Measurements from ENCODE around the gene RGS13.
"Not testable (repeated sequence)": the region's sequence is repeated elsewhere in the genome, so short reads cannot be mapped to it uniquely, and the experiment has no call there.

RGS13 gene

GRCh38 chr1:192683081-192683480 lies 47.1 kb downstream of the RGS13 start:
- not testable (repeated sequence) for DNase-seq

- no peak for DNase-seq
Observed at GRCh38 chr1:192689459-192689858, 53.5 kb downstream of the RGS13 start.

- no peak for DNase-seq
Observed at GRCh38 chr1:192691041-192691440, 55.1 kb downstream of the RGS13 start.

DNA sequence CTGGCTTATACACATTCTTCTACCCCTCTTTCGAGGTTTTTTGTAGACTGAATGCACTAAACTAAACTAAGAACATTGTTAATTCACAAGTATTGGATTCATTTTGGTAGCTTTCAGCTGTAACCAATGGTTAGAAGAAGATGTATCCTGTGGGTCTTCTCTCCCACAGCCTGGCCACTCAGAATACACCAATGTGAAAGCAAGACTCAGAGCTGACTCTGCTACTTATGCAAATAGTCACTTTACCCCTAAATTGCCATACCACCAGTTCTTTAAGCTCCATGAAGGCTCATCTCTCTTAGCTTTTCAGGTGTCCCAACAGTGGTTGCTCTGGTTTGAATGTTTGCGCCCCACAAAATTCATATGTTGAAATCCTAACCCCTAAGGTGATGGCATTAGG lies 60.1 kb downstream of the RGS13 start:
- DNase-seq, result no peak

DNA sequence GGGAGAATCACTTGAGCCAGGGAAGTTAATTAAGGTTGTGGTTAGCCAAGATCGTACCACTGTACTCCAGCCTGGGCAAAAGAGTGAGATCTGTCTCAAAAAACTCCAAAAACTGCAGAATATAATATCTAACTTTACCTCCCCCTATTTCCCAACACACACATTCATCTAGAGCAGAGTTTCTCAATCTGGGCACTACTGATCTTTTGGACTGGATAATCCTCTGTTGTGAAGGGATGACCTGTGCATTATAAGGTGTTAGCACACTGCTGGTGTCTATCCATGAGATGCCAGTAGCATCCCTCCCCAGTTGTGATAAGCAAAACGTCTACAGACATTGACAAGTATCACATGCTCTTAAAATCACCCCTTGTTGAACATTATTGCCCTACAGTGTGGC lies 61.8 kb downstream of the RGS13 start:
- DNase-seq, result no peak

DNA sequence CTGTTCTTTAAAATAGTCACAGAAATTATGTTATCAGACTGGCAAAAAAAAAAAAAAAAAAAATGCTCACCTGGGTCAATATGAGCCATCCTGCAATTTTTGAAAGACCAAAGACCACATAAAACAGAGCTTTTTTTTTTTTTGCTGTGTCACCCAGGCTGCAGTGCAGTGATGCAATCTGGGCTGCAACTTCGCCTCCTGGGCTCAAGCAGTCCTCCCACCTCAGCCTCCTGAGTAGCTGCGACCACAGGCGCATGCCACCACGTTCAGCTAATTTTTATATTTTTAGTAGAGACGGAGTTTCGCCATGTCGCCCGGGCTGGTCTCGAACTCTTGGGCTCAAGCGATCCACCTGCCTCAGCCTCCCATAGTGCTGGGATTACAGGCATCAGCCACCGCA lies 62.8 kb downstream of the RGS13 start:
- DNase-seq, result no peak

DNA sequence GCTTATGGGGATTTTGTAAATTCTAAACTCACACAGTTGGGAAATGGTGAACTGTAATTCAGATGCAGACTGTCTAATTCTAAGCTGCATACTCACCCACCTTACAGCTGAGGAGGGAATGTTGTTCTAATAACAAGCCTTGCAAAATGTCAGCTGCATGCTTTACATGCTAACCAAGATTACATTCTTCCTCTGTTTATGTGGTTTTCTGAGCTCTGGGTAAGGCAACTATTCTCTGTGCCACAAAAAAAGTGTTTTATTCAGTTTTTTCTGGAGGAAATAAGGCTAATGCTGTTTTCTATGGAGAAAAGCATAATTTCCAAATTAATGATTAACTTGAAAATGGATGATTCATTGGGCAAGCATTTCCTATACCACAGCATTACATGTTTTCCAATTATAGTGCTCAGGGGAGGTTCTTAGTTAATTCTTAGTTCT lies 64.9 kb downstream of the RGS13 start:
- no peak for DNase-seq

DNA sequence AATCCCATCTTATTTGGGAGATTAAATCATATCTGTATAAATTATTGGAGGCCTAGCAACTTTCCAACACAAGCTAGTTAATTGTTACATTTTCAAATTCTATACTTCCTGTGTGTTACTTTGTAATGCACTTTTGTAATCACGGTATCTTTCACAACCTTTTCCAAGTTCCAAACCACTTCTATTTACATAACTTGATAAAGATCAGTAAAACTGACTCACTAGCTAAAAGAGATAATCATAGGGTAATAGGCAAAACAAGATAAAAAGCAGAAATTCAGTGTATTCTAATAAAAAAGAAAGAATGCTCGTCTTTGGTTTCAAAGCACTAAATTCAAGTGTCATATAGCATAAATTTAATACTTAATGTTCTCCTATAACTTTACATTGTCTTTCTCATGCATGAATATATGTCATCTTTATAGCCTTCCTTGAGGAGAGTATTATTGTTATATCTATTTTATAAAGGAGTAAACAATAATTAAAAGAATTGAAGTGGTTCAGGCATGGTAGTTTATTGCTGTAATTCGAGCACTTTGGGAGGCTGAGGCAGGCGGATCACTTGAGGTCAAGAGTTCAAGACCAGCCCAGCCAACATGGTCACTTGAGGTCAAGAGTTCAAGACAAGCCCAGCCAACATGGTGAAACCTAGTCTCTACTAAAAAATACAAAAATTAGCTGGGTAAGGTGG lies 66.4 kb downstream of the RGS13 start:
- no peak for DNase-seq

DNA sequence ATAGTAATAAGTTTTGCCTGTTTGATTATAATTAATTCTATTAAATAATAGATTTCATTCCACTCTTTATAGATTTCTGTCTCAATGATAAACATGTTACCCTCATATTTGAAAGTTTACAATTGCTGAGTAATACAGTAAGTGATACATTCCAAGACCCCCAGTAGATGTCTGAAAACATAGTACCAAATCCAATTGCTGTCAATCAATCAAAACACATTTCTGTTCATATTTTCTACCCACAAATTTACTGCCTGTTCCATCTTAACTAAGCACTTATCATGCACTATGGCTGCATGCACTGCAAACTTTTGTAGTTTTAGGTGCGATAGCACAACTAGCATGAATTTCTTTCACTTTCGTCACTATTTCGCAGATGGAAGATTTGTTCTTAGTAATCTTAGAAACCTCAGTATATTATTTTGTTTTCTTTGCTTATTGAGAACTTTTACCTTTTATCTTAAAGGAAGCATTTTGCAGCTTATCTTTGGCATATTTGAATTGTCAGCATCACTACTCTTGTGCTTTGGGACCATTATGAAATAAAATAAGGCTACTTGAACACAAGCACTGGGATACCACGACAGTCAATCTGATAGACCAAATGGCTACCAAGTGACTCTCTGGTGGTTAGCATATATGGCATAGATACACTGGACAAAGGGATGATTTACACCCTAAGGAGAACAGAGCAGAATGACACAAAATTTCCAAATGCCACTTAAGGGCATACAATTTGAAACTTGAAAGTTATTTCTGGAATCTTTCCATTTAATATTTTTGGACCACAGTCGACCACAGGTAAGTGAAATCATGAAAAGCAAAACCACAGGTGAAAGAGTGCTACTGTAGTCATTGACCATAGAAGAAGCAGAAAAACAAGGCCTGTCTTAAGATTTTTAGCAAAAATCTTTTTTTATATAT lies 67.6 kb downstream of the RGS13 start:
- no peak for DNase-seq

DNA sequence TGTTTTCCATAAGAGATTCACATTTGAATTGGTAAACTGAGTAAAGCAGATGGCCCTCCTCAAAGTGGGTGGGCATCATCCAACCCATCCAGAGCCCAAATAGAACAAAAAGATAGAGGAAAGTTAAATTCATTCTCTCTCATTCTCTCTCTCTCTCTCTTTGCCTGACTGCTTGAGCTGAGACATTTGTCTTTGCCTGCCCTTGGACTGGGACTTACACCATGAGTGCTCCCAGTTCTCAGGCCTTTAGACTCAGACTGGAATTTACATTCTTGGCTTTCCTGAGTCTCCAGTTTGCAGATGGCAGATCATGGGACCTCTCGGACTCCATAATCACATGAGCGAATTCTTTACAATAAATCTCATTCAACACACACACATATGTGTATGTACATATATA lies 69.6 kb downstream of the RGS13 start:
- no peak for DNase-seq

GRCh38 chr1:192706936-192707335 lies 71.0 kb downstream of the RGS13 start:
- no peak for DNase-seq

DNA sequence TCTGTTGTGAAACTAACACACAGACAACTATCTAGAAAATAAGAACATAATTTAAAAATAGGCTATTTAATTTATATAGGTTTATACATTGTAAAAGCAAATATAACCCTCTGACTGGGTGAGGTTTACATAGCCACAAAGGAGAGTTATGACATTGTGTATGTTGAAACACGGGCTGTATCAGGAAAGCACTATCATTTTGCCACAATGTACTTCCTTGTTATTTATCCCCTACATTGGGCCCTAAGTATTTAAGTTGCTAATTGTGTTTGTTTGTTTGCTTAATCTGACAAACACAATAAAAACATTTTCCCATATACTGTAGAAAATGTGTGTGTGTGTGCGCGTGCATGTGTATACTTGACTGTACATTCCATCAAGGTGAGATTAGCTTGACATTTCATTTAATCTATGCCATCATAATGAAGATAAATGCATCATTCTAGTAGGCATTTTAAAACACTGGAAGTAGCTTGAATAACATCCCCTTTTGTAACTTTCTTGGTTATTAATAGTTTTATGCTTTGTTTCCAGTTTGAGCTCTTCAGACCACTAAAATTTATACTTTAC lies 72.1 kb downstream of the RGS13 start:
- no peak for DNase-seq

- no peak for DNase-seq
Observed at GRCh38 chr1:192709544-192709943, 73.6 kb downstream of the RGS13 start.

Data from cortex of kidney (tissue), 1 donor.